ENCODE results near the gene DLGAP1. TPM values are rescaled to one million over a fixed set of nuclear protein-coding genes. Genes with fewer than 3 reads are reported as not detected.

The DLGAP1 gene
- total RNA-seq, 1 experiment from 2014 or later: 23.2 TPM

- H3K4me3 Mint-ChIP-seq: no peak overlapping the region
- H3K4me1 Mint-ChIP-seq: peaks cover 36 to 50% of the 10 kb centered on the region in 2 experiments
- TF ChIP-seq CTCF (conservative IDR thresholded peaks at IDR 0.05): no peak
- no peak overlapping the region; a peak in 1 of 7 replicates for H3K27ac Mint-ChIP-seq
- Histone ChIP-seq H4K91ac (ENCODE audit: insufficient read length, low read depth, low read length) (no peak overlapping the region), H3K4me2 (ENCODE audit: insufficient read depth, insufficient read length, low read length) (no peak overlapping the region), H4K5ac (ENCODE audit: insufficient read length, low read depth, low read length) (no peak overlapping the region), H3K14ac (ENCODE audit: insufficient read depth, low read length) (no peak overlapping the region), H2BK15ac (ENCODE audit: low read depth, low read length) (no peak overlapping the region), H3K23ac (ENCODE audit: insufficient read length, low read depth, low read length) (no peak overlapping the region), H3K4me1 (ENCODE audit: insufficient read depth, low read length) (peaks cover 4% of the 10 kb centered on the region; the same call in 1 of the 2 replicates), H2BK20ac (ENCODE audit: low read depth, low read length, poor library complexity, severe bottlenecking) (no peak overlapping the region), H3K9me3 (ENCODE audit: control insufficient read depth, low read depth, low read length) (no peaks in the 10 kb centered on the region), H3K4ac (ENCODE audit: low read depth, low read length) (no peak overlapping the region), H3K23me2 (ENCODE audit: insufficient read length, low read depth, low read length, poor library complexity, severe bottlenecking) (no peaks in the 10 kb centered on the region), H3K79me1 (ENCODE audit: insufficient read depth, low read depth, low read length, poor library complexity, severe bottlenecking) (no peaks in the 10 kb centered on the region), H3K18ac (ENCODE audit: insufficient read length, low read depth, low read length) (no peak overlapping the region), H3T11ph (ENCODE audit: low read length) (no peak overlapping the region), H3K27me3 (ENCODE audit: insufficient read depth, low read length) (no peaks in the 10 kb centered on the region), H3K27ac (ENCODE audit: insufficient read length, low read depth, low read length) (no peak overlapping the region), H4K20me1 (ENCODE audit: control insufficient read depth, insufficient read depth, insufficient read length) (no peaks in the 10 kb centered on the region), H2AK5ac (ENCODE audit: insufficient read length, low read length) (no peak overlapping the region), H2BK12ac (ENCODE audit: insufficient read length, low read depth, low read length) (no peak overlapping the region), H2AFZ (ENCODE audit: low read length) (no peak overlapping the region), H3K56ac (ENCODE audit: insufficient read length, low read depth, low read length) (no peak overlapping the region), H4K8ac (replicated peaks; ENCODE audit: insufficient read length, low read depth, low read length) (no peak overlapping the region), H3K79me2 (ENCODE audit: insufficient read depth, low read length) (no peaks in the 10 kb centered on the region), H3K9ac (ENCODE audit: extremely low read depth, insufficient read length, low read length) (no peak overlapping the region), H2BK120ac (ENCODE audit: low read depth, low read length, poor library complexity, severe bottlenecking) (no peak overlapping the region), H2BK5ac (ENCODE audit: insufficient read length, low read length) (no peak overlapping the region)
- WGBS (ENCODE audit: extremely low coverage, insufficient read length, low lambda C conversion rate): no CpG with 5 or more reads among the region's 7 CpGs
- no peaks in the 10 kb centered on the region for H3K36me3 Mint-ChIP-seq (ENCODE audit: insufficient read depth in 1 of 3, low read depth in 3 of 3)
- no peaks in the 10 kb centered on the region for H3K9me3 Mint-ChIP-seq
- H3K27me3 Mint-ChIP-seq (ENCODE audit: low read depth): no peaks in the 10 kb centered on the region
- DNase-seq: no peak
Measured at GRCh38 chr18:4254840-4255239, 200.3 kb downstream of the DLGAP1 start.
